Psoas muscle (tissue), 8 donors: ENCODE measurements around the gene DHRS13. TPM values are rescaled to one million over a fixed set of nuclear protein-coding genes. Genes with fewer than 3 reads are reported as not detected.

Experiments
- ATAC-seq, 4 donors: fragments of 200-7000 bp; cut with Tn5 transposase; one replicate each; pipeline ENCODE4 v1.9.1; 2020; ENCODE audit warnings: moderate library complexity in 3 of 4, mild to moderate bottlenecking in 2 of 4
- DNase-seq, 2 donors: peaks; one replicate each; pipeline ENCODE4 v3.0.0-alpha.2; 2020
- H3K27ac ChIP-seq: fragments of 200-600 bp; one replicate; pipeline ENCODE4 v1.8.0; 2022
- H3K27me3 ChIP-seq, 3 donors: fragments of 200-600 bp in 1 of 3; one replicate each; pipeline versions ENCODE4 v1.6.1 to v1.8.0; 2013 to 2022; ENCODE audit warnings: low read length in 2 of 3, mild to moderate bottlenecking in 2 of 3, moderate library complexity in 1 of 3; ENCODE audit not compliant: insufficient read depth in 3 of 3
- H3K36me3 ChIP-seq, 2 donors: fragments of 200-600 bp in 1 of 2; one replicate each; pipeline versions ENCODE4 v1.6.1 to v1.8.0; 2013 to 2022; ENCODE audit warnings: low read depth in 1 of 2, mild to moderate bottlenecking in 1 of 2, moderate library complexity in 1 of 2; ENCODE audit not compliant: insufficient read depth in 1 of 2
- H3K4me1 ChIP-seq: fragments of 200-600 bp; one replicate; pipeline ENCODE4 v1.8.0; 2022
- H3K4me3 ChIP-seq: fragments of 200-600 bp; one replicate; pipeline ENCODE4 v1.8.0; 2022; ENCODE audit warnings: mild to moderate bottlenecking
- H3K9me3 ChIP-seq: fragments of 200-600 bp; one replicate; pipeline ENCODE4 v1.8.0; 2022
- WGBS, 3 donors: extraction: QIAGEN DNeasy Blood & Tissue Kit; methylation state at CpG; one replicate each; pipeline versions ENCODE4 v1.1.6 to v1.1.7; 2013; 5-methylcytosine and 5-hydroxymethylcytosine counted together
- intact Hi-C, 2 donors: fragments of 100-400 bp; cut with DNase I; formaldehyde crosslinking; loops; one replicate each; pipeline versions ENCODE4 v1.11.0 to v1.14.2; 2022
- polyA plus RNA-seq, 3 donors: library from polyadenylated mRNA; stranded (reverse); fragments of 200-250 nt; gene quantifications; one replicate each; pipeline ENCODE4 v1.2.3, GENCODE V29; 2013
- total RNA-seq, 4 donors: library from RNA; stranded (reverse); fragmentation: NEBNext Ultra II Directional in 2 of 4; extraction: Animal tissue kit (Norgen Biotek cat#: 25700) in 2 of 4; gene quantifications; one replicate each; pipeline versions ENCODE4 v1.2.1 to v1.2.4, GENCODE V29; 2021 to 2023
- TF ChIP-seq, protein P1 (sequence below): fragments of 200-600 bp; IDR thresholded peaks from one replicate; pipeline ENCODE4 v1.8.0; 2022; ENCODE audit warnings: antibody characterized with exemption
- donor health status: healthy with polysubstance abuse.
- donor health status: DM: no; HTN: no; CAD: no; lungs with moderate emphysema.
- donor health status: Bipolar disorder and iron deficiency.
- donor health status: healthy.
- donor health status: DM: yes; HTN: yes; CAD: no.
- donor health status: DM: no; HTN: no; CAD: no.
- donor health status: DM: no; HTN: no; CAD: no.
- donor health status: DM: yes; HTN: yes; CAD: no.

The DHRS13 gene
- total and polyA plus RNA-seq, 7 donors: 0.48 to 2.7 (median 1.2) TPM

DNA sequence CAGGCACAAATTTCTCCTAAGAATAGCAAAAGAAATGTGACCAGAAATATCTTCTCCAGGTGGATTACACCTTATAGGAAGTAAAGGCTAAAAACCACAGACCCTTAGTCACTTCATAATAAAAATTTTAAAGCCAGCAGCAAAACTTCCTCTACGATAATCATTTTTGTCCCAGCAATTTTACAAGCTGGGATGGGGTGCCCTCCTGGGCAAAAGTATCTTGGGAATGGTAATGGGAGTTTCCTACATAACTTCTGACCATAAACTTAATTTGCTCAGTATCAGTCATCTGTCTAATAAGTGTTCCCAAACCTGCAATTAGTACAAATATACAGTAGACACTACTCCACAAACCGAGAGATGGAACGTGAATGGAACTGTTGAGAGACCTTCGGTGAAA, 45.5 kb upstream of the DHRS13 start:
- Histone ChIP-seq H3K9me3 (no peaks in the 10 kb centered on the region), H3K4me1 (peaks cover 57% of the 10 kb centered on the region), H3K27ac (peak overlapping the region; percentile 98), H3K4me3 (peak overlapping the region; percentile 87), H3K27me3 (no peaks in the 10 kb centered on the region), H3K36me3 (no peaks in the 10 kb centered on the region)
- TF ChIP-seq, protein P1, sequence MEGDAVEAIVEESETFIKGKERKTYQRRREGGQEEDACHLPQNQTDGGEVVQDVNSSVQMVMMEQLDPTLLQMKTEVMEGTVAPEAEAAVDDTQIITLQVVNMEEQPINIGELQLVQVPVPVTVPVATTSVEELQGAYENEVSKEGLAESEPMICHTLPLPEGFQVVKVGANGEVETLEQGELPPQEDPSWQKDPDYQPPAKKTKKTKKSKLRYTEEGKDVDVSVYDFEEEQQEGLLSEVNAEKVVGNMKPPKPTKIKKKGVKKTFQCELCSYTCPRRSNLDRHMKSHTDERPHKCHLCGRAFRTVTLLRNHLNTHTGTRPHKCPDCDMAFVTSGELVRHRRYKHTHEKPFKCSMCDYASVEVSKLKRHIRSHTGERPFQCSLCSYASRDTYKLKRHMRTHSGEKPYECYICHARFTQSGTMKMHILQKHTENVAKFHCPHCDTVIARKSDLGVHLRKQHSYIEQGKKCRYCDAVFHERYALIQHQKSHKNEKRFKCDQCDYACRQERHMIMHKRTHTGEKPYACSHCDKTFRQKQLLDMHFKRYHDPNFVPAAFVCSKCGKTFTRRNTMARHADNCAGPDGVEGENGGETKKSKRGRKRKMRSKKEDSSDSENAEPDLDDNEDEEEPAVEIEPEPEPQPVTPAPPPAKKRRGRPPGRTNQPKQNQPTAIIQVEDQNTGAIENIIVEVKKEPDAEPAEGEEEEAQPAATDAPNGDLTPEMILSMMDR: no peak
- intact Hi-C loops: no loop called here
- WGBS, 3 donors: 25 to 36% (median 32%) methylated on average over 4 of the region's 4 CpGs
- no peak for DNase-seq
- ATAC-seq: no peak

- Histone ChIP-seq H3K4me3 (peak overlapping the region; percentile 87), H3K9me3 (no peaks in the 10 kb centered on the region), H3K27me3 (no peaks in the 10 kb centered on the region), H3K4me1 (peaks cover 57% of the 10 kb centered on the region), H3K36me3 (peaks cover 0 to 4% of the 10 kb centered on the region in 2 donors), H3K27ac (peak overlapping the region; percentile 98)
- intact Hi-C loops: no loop called here
- WGBS, 3 donors: 56 to 81% (median 59%) methylated on average over 3 of the region's 3 CpGs
- ATAC-seq (no peak), DNase-seq (no peak)
- TF ChIP-seq, protein P1: no peak
Measured at GRCh38 chr17:28947639-28948038, 44.8 kb upstream of the DHRS13 start.

DNA sequence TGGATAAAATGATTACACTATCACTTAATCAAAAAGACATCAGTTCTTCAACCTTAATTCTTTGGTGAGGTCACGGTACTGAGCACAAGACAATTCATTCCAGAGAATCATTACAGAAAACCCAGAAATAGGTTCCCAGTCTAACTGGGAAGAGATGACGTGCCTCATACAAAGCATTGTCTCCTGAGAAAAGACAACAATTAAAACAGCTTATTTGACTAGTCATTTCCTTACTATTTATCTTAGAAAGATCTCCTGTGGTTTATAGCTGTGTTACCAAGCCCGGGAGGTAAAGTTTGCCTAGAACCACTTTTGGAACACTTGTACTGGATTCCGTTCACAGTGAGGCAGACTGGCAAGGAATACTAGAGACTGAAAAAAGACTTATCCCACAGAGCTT, 43.4 kb upstream of the DHRS13 start:
- Histone ChIP-seq H3K9me3 (no peaks in the 10 kb centered on the region), H3K4me1 (peaks cover 70% of the 10 kb centered on the region), H3K36me3 (peaks cover 0 to 4% of the 10 kb centered on the region in 2 donors), H3K27ac (peak overlapping the region; percentile 98), H3K27me3 (no peaks in the 10 kb centered on the region), H3K4me3 (peak overlapping the region; percentile 87)
- TF ChIP-seq, protein P1: no peak
- WGBS, 3 donors: 33 to 60% (median 42%) methylated on average over 4 of the region's 4 CpGs
- intact Hi-C loops: no loop called here
- ATAC-seq: no peak
- no peak for DNase-seq

DNA sequence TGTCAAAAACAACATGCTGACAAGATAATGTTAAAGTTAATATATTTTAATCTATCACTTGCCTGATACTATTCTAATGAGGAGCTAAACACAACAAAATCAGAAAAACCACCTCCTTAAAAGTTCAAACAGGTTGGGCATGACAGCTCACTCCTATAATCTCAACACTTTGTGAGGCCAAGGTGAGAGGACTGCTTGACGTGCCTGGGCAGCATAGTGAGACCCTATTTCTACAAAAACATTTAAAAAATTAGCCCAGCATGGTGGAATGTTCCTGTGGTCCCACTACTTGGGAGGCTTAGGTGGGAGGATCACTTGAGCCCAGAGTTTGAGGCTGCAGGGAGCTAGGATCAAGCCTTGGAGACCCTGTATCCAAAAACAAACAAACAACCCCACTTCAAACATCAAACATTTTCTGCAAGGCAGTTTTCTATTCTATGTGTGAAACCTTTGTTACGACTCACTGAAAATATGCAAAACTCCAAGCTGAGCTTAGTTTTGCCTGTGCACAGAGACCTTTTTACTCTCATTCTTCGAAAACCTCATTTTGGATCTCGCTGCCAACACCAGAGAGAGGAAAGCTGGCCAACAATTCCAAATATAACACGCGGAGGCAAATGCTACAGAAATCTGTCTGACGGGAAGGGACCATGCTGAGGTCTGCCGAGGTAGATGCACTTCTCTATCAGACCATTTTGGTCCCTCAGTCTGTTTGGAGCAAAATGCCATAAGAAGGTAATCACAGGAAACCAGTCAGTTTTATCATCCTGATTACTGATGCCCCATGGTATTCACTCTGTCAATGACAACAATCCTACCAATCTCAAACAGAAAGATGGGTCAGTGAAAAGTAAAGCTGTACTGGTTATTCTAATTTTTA, 42.2 kb upstream of the DHRS13 start:
- H3K4me3 ChIP-seq: peak overlapping the region; percentile 14
- TF ChIP-seq, protein P1: no peak
- no peaks in the 10 kb centered on the region for H3K27me3 ChIP-seq
- H3K27ac ChIP-seq: peak overlapping the region; percentile 98
- DNase-seq (no peak), ATAC-seq (no peak)
- H3K9me3 ChIP-seq: no peaks in the 10 kb centered on the region
- peaks cover 81% of the 10 kb centered on the region for H3K4me1 ChIP-seq
- intact Hi-C loops: no loop called here
- H3K36me3 ChIP-seq: peaks cover 0 to 4% of the 10 kb centered on the region in 2 donors
- 36 to 38% (median 36%) methylated on average over 8 of the region's 8 CpGs for WGBS, 3 donors
